LNCAP (cell line): ENCODE measurements around the gene ARHGAP29.

Experiments
- TF ChIP-seq, protein P1 (sequence below): fragments of 450-650 bp; IDR thresholded peaks from 2 replicates; pipeline ENCODE4 v1.5.1; 2017; ENCODE audit warnings: mild to moderate bottlenecking

The ARHGAP29 gene

DNA sequence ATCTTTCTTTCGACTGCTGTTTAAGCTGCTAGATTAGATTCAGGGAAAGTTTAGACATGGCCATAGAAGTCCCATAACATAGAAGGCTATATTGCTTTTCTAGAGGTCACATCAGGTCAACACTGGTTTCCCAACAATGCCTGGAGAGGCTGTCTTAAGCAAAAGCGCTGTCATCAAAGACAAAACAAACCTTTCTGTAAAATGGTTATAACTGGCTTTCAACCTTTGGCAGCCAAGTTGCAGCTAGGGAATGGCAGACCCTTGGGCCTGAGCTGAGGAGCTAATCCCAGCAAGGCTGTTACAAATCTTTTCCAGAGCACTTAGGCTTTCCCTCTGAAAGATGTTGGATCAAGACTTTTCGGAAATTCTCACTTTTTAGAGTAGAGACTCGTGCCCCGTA is 105.3 kb downstream of the ARHGAP29 start:
- TF ChIP-seq, protein P1, sequence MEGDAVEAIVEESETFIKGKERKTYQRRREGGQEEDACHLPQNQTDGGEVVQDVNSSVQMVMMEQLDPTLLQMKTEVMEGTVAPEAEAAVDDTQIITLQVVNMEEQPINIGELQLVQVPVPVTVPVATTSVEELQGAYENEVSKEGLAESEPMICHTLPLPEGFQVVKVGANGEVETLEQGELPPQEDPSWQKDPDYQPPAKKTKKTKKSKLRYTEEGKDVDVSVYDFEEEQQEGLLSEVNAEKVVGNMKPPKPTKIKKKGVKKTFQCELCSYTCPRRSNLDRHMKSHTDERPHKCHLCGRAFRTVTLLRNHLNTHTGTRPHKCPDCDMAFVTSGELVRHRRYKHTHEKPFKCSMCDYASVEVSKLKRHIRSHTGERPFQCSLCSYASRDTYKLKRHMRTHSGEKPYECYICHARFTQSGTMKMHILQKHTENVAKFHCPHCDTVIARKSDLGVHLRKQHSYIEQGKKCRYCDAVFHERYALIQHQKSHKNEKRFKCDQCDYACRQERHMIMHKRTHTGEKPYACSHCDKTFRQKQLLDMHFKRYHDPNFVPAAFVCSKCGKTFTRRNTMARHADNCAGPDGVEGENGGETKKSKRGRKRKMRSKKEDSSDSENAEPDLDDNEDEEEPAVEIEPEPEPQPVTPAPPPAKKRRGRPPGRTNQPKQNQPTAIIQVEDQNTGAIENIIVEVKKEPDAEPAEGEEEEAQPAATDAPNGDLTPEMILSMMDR, result no peak

DNA sequence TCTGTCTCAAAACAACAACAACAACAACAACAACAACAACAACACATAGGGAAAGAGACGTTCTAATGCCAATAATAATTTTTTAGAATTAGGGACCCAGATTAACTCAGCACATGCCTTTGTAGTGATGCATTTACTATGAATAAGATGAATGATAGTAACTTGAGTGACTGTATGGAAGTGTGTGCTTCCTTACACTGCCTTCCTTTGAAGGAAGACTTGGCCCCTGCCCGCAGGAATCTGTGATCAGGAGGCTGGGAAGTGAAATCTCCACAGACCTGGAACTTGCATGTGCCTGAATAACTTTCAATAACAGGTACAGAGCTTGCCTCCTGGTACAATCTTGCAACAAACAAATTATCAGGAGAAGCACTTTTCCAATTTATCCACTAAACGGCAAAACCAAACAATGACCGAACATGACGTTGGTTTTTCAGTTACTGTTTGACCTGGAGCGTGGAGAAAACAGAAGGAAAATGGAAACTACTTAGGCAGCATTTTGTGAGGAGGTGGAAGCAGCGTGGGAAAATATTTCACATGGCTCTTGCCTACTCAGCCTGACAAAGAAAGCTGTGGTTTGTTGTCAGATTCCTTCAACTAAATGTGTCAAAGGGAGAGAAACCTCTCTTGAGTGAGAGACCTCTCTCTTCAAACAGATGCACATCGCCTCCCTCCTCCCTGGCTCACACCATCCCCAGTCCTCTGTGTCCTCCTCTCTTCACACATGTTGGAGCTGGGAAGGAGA is 106.4 kb downstream of the ARHGAP29 start:
- TF ChIP-seq, protein P1, result no peak

DNA sequence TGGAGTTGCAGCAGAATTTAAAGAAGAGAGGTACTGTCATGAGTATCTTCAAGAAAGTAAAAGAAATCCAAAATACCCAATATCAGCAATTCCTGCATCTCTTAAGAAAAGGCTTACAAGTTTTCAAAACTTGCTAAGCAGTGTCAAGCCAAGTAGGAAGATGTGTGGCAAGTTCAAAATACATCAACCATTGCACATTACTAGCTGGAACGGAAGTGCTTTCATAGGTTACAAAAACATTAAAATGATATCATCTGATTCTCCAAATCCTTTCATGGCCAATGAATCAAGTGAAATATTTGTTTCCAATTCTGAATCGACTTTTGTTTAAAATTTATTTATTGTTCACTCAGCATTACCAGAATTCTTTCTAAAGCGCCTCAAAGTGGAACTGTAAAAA is 110.7 kb downstream of the ARHGAP29 start:
- TF ChIP-seq, protein P1, result no peak

DNA sequence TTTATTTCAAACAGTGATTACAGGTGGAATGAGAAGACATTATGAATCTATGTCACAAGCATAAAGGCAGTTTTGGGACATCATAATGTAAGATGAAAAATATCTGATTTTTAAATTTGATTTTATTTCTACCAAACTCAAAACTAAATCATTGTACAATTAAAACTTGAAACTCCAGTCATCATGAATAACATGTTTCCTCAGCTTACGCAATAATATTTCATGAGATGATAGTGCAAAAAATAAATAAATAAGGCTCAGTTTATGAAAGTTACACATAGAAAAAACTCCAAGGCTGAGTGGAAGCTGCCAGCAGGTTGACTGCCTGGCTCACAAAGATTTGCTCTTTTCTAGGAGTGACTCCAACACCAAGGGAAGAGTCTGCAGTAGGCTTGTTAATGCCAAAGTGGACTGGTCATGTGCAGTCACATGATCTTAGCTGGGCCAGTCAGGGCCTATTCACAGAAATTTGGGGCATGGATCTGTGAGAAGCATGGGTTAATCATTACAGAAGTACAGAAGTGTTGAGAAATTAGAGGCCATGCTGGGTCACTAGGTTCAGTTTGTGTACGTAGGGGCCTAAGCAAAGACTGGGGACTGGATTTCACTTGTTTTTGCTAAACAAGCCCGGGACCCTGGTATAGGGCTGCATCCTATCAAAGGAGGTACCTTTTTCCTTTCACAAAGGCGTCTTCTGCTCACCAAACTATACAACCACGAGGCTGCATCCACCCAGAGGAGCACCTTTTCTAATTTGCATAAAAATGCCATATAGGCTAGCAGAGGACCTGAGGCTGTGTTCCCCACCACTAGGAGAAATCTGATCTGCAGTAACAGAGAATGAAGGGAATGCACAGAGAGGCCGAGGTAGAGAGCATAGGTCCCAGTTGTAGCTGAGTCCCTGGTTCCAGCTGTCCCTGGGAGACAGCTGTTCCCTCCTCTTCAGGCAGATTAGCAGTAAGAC is 111.6 kb downstream of the ARHGAP29 start:
- TF ChIP-seq, protein P1, result no peak

DNA sequence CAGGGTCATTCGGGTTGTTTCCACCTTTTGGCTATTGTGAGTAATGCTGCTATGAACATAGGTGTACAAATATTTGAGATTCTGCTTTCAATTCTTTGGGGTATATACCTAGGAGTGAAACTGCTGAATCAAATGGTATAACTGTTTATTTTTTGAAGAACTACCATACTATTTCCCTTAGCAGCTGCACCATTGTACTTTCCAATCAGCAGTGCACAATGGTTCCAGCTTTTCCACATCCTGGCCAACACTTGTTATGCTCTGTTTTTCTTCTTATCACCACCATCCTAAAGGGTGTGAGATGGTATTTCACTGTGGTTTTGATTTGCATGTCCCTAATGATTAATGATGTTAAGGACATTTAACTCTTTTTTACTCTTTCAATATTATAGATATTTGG is 112.8 kb downstream of the ARHGAP29 start:
- TF ChIP-seq, protein P1, result no peak

DNA sequence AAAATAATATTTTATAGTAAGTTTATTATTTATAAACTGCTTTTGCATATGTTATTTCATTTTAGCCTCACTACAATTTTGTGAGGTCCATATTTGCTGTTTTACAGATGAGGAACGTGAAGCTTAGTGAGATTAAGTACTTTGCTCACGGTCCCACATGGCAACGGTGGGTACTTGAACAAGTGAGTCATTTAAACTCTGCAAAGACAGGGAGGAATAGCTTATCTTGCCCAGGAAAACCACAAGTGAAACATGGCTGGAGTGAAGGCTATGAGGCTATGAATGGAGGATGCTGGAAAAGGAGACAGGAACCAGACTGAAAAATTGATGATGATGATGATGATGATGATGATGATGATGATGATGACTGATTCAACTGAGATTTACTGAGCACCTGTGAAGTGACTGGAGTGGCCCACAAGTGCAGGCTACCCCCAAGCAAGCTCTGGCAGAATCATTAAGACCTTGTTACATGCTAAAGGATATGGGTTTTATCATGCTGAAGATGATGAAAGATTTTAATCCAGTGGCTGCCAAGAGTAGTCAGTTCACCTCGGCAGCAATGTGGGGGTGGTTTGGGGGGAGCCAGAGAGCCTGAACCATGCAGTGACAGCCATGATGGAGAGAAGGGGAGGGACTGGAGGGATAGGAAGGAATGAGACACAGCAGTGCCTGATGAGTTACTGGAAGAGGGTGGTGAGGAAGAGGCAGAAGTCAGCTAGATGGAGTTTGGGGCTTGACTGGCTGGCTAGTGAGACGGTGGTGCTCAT is 115.0 kb downstream of the ARHGAP29 start:
- TF ChIP-seq, protein P1, result no peak
